Measurements from ENCODE around the gene KCNJ10. TPM values are rescaled to one million over a fixed set of nuclear protein-coding genes. Genes with fewer than 3 reads are reported as not detected.

Gene KCNJ10
- total and polyA plus RNA-seq, 2 donors (not counting 3 experiments of a cell fraction or from before 2014, with no cell fraction given) = not detected

- ChIA-PET POLR2A (no interaction called here), CTCF (interaction anchor here (0.5 to 3.8 kb wide), 4 partner anchors 9 to 975 kb away, joined by 3 to 43 read pairs (median 4); no protein-coding TSS in a partner anchor)
- no peak overlapping the region for H3K4me2 ChIP-seq (ENCODE audit: insufficient read depth, low read length)
- FAIRE-seq (no peak), DNase-seq (ENCODE audit: low read depth, low spot score) (no peak)
- H3K27ac ChIP-seq (ENCODE audit: insufficient read depth, low read depth, low read length) = no peak overlapping the region
- peaks cover 7% of the 10 kb centered on the region for H3K4me1 ChIP-seq (ENCODE audit: control insufficient read depth, extremely low read depth, insufficient read depth, low read length)
- H3K27me3 ChIP-seq (ENCODE audit: control insufficient read depth in 2 of 2, insufficient read depth in 2 of 2, low read length in 2 of 2) = no peaks in the 10 kb centered on the region
- H3K9ac ChIP-seq (replicated peaks; ENCODE audit: extremely low read depth, insufficient read depth, low read length) = no peak overlapping the region
- no peaks in the 10 kb centered on the region for H3K9me1 ChIP-seq (replicated peaks; ENCODE audit: control insufficient read depth, extremely low read depth, insufficient read depth, low read length)
- H3K4me3 ChIP-seq (replicated peaks in 1 of 3; ENCODE audit: insufficient read depth in 1 of 3, low read depth in 1 of 3, low read length in 3 of 3) = no peak overlapping the region
- dilution Hi-C loops (cut with MboI; ENCODE audit: extremely low pct_ligation_motif_present, low sequenced_read_pairs) (no loop called here), intact Hi-C loops (cut with micrococcal nuclease) (loop anchor here (5.0 kb wide), 1 partner anchor 158 kb away; no protein-coding TSS in a partner anchor)
- no peaks in the 10 kb centered on the region for H4K20me1 ChIP-seq (replicated peaks; ENCODE audit: control insufficient read depth, extremely low read depth, insufficient read depth, low read length)
- no peak overlapping the region for H2AFZ ChIP-seq (ENCODE audit: low read depth, low read length)
- BruUV-seq (replicated peaks) = no TSS peak
- no peaks in the 10 kb centered on the region for H3K9me3 ChIP-seq (replicated peaks; ENCODE audit: control insufficient read depth, insufficient read depth, low read length)
- no peak for TF ChIP-seq FOS (IDR thresholded peaks at IDR 0.05; ENCODE audit: borderline replicate concordance, insufficient read depth, low read length)
- TF ChIP-seq JUN (IDR thresholded peaks at IDR 0.05; ENCODE audit: borderline replicate concordance, insufficient read depth, insufficient read length, low read depth) = no peak
- TF ChIP-seq POLR2A (IDR thresholded peaks at IDR 0.05; ENCODE audit: low read depth, low read length) = no peak
- no peak for TF ChIP-seq EZH2 (IDR thresholded peaks at IDR 0.05; ENCODE audit: borderline replicate concordance, low read depth, low read length, severe bottlenecking)
- TF ChIP-seq MYC (IDR thresholded peaks at IDR 0.05; ENCODE audit: low read depth, low read length) = no peak
- TF ChIP-seq MAX (IDR thresholded peaks at IDR 0.05; ENCODE audit: insufficient read depth, insufficient read length) = no peak
- TF ChIP-seq POLR2AphosphoS5 (IDR thresholded peaks at IDR 0.05; ENCODE audit: insufficient read depth, low read depth, low read length) = no peak
- no peak for TF ChIP-seq CTCF (IDR thresholded peaks at IDR 0.05; ENCODE audit: extremely low read depth in 1 of 2, insufficient read depth in 1 of 2, low read depth in 1 of 2, low read length in 2 of 2)
- no peak for TF ChIP-seq GATA2 (IDR thresholded peaks at IDR 0.05; ENCODE audit: insufficient read depth, insufficient read length, low read depth, low read length)
- H3K36me3 ChIP-seq (ENCODE audit: control insufficient read depth in 2 of 2, extremely low read depth in 1 of 2, insufficient read depth in 2 of 2, low read length in 2 of 2) = no peaks in the 10 kb centered on the region
- no peaks in the 10 kb centered on the region for H3K79me2 ChIP-seq (ENCODE audit: control insufficient read depth, insufficient read depth, low read length)
These were observed 25.6 kb upstream of the KCNJ10 start for GRCh38 chr1:160095382-160096105.

Measured in endothelial cell of umbilical vein (primary cell).